Measurements from ENCODE around the gene PRR18.

PRR18 gene

DNA sequence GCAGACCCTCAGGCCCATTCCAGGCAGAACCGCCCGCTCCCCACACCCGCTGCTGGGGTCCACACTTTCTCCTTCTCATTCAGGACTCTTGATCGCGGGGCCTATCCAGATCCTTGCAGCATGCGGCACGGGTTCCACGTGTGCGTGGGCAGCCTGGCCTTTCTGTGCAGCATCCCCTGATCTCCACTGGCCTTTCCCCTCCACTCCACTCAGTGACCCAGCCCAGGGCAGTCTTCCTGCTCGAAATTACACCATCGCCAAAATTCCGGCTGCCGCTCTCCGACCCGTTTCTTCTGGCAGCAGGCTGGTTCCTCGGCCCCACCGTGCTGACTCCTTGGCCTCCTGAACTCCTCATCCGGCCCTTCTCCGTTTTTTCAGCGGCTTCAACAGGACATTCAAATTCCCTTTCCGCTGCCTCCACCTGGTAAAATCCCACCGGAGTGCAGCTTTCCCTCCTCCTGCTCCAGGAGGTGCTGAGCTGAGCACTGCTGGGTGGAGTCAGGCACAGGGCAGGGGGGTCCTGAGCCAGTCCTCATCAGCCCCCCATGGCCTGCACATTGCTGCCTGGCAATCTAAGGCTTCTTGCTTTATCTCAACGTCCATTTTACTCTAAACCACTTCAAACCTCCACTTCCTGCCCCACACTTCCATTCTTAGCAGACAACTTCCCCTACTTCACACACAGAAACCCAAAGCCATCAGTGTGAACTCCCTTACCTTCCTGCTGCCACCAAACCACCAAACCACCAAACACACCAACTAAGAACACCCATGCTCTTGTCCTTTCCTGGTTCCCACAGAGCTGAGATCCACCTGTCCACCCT, 25.2 kb upstream of the PRR18 start:
- no peak for DNase-seq

GRCh38 chr6:166331503-166332415, 23.6 kb upstream of the PRR18 start:
- no peak for DNase-seq

DNA sequence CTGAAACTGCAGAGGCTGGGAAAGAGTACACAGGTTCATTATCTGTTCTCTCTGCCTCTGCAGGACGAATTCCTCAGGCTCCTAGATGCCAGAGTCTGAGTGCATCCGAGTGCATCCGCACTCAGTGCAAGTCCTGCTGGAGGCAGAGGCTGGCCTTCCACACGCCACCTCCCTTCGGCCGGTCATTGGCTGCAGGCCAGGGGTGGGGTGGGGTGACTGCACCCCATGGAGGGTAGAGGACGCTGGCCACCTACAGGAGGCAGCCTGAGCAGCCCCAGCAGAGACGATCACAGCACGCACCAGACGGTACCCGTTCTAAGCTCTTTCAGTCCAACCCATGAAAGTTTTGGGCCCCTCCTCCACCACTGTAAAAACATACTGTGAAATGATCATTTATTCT, 22.4 kb upstream of the PRR18 start:
- DNase-seq = peak; percentile 46 to 79

GRCh38 chr6:166325383-166326042, 17.3 kb upstream of the PRR18 start:
- no peak for DNase-seq

GRCh38 chr6:166323395-166323794, 15.2 kb upstream of the PRR18 start:
- no peak for DNase-seq

DNA sequence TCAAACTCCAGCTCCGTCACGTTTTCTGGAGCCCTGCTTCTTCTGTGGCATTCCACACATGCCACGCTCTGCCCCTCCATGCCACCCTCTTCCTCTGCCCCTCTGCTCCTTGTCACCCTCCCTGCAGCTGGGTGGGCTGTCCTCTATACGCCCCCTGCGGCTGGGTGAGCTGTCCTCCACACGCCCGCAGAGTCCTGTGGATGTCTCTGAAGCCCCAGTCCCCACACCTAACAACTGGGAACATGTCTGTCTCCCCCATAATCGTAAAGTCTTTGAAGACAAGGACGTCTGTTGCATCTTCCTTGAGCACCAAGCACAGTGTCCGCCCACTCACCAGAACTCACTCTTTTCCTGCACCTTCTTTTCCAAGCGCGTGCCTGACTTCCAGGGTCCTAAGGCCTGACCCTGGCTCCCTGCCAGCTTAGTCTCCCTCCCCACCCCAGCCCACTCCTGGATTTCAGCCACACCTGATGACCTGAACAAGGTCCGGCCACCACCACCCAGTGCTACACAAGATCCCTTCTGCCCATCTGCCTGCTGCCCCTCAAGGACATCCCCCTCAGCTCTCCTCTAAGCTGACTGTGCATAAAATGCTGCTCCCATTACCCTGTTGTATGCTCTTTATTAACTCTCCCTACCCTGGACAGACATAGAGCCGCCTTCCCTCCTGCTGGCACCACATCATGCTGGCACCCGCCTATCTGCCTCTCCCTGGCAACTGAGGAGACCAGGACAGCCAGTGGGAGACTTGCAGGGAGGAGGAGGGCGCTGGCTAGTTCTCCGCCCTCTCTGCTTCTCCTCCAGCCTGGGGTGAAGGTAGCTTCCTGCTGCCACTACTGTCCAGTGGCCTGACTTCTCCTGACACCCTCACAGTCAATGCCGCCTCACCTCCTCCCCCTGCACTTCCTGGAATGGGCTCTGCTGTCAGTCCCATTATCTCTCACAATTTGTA, 10.7 kb upstream of the PRR18 start:
- DNase-seq = no peak

GRCh38 chr6:166318227-166318626, 10.0 kb upstream of the PRR18 start:
- no peak for DNase-seq

- no peak for DNase-seq
Observed at GRCh38 chr6:166317261-166318212, 9.3 kb upstream of the PRR18 start.

DNA sequence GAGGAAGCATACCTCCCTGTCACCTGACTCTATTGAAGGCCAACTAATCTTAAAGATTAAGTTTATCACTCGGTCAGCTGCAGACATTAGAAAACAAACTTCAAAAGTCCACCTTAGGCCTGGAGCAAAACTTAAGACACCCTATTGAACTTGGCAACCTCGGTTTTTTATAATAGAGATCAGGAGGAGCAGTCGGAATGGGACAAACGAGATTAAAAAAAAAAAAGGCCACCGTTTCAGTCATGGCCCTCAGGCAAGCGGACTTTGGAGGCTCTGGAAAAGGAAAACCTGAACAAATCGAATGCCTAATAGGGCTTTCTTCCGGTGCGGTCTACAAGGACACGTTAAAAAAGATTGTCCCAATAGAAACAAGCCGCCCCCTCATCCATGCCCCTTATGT, 7.2 kb upstream of the PRR18 start:
- no peak for DNase-seq

GRCh38 chr6:166314454-166314853, 6.3 kb upstream of the PRR18 start:
- no peak for DNase-seq

DNA sequence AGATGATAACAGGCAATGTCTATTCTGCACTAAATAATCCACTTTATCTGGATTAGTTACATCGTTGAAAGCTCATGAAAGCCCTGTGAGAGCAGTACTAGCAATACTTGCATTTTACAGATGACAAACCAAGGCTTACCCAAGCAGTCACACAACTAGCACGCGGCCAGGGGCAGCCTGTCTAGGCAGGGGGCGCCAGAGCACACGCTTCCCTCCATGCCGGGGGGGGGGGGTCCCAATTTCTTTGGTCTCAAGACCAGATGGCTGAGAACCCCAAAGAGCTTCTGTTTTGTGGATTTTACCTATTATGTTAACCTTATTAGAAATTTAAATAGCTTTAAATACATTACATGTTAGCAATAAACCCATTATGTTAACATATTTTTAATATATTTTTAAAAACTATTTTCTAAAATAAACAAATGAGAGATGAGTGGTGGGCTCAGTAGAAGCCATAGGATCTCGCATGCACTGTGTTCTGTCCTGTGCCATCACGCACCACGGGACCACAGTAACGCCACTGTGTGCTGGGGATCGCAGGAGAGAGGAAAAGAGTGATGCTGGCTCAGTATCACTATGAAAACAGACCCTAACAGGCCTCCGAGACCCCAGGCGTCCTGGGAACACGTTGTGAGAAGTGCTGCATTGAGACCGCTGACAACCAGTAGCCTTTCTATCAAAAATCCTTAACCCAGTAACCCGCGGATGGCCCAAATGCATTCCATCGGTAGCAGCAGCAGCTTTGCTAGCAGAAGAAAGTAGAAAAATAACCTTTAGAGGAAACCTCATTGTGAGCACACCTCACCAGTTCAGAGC, 5.3 kb upstream of the PRR18 start:
- peak in 1 of 2 donors; percentile 45 for DNase-seq

DNA sequence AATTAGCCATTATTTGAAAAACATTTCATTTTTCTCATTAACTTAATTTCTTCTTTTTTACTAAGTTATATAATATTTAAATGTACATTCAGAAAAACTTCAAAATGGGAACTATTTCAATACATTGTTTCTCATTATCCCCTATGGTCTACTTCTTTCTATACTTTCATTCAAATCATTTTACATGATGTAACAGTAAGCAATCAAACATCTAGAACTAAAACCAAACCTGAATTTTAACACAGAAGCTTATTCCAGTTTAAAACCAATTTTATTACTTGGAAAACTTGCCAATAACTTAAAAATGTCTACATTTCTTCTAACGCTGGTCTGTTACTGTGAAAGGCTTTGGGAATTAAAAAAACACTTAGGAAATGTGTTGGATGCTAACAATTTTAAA, 4.6 kb upstream of the PRR18 start:
- DNase-seq = no peak

GRCh38 chr6:166310634-166311033, 2.4 kb upstream of the PRR18 start:
- no peak for DNase-seq

GRCh38 chr6:166309977-166310376, 1.8 kb upstream of the PRR18 start:
- no peak for DNase-seq

GRCh38 chr6:166308769-166309589, 787 bp upstream of the PRR18 start:
- DNase-seq = peak in 1 of 2 donors; percentile 53

GRCh38 chr6:166307082-166308032, 835 bp downstream of the PRR18 start:
- DNase-seq = peak in 1 of 2 donors; percentile 58

DNA sequence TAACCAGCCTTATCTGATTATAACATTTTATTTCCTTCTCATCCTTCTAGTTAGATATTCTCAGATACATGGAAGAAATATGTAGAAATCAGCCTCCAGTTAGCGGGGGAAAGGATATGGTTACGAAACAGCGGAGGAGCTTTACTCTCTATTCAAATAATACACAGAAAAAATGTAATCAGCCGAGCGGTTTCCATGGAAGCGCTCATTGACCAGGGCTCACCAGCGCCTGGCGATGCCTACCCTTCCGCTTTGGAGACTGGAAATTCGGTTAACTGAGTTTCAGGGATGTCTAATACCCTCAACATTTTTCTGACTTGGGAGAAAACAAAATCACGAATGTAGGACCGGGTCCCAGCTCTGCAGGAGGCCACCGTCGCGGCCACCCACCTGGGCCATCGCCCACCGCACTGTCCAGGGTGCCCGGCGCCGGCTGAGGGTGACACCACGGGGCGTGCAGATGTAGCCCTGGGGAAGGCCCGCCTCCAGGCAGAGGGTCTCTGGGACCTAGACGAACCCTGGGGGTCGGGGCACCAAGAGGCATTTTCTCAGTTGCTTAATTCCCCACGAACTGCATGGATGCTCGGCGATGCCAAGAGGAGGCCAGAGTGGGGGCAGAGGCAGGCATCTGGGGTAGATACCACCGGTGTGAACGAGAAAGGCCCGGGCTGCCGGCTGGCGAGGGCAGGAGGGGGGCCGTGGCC, 1.7 kb downstream of the PRR18 start:
- DNase-seq = no peak
